GM19240 (cell line): ENCODE results near the gene PPP2R2D.

Source experiments
- DNase-seq: peaks from one replicate; pipeline ENCODE4 v3.0.0; 2011; ENCODE audit warnings: low spot score; ENCODE audit not compliant: insufficient read length

The PPP2R2D gene

GRCh38 chr10:131900350-131901152, at the start of gene PPP2R2D:
TSS of gene PPP2R2D (plus strand) at chr10:131901008. CDS start at chr10:131901149, 141 bp downstream.
- DNase-seq: peak; percentile 97

- DNase-seq: no peak
These were observed 49.5 kb upstream of the PPP2R2D start for GRCh38 chr10:131851346-131851745.

GRCh38 chr10:131852176-131852822, 48.5 kb upstream of the PPP2R2D start:
- no peak for DNase-seq

- DNase-seq: no peak
These were observed 47.8 kb upstream of the PPP2R2D start for GRCh38 chr10:131852823-131853609.

- DNase-seq: no peak
These were observed 47.2 kb upstream of the PPP2R2D start for GRCh38 chr10:131853610-131853964.

- no peak for DNase-seq
These were observed 46.1 kb upstream of the PPP2R2D start for GRCh38 chr10:131854579-131855335.

- no peak for DNase-seq
These were observed 45.1 kb upstream of the PPP2R2D start for GRCh38 chr10:131855461-131856401.

GRCh38 chr10:131856441-131857094, 44.2 kb upstream of the PPP2R2D start:
- no peak for DNase-seq

- no peak for DNase-seq
These were observed 43.4 kb upstream of the PPP2R2D start for GRCh38 chr10:131857156-131858117.

GRCh38 chr10:131858118-131858515, 42.7 kb upstream of the PPP2R2D start:
- DNase-seq: no peak

- DNase-seq: no peak
These were observed 42.0 kb upstream of the PPP2R2D start for GRCh38 chr10:131858583-131859340.

- no peak for DNase-seq
These were observed 41.3 kb upstream of the PPP2R2D start for GRCh38 chr10:131859341-131860020.

GRCh38 chr10:131860311-131860710, 40.5 kb upstream of the PPP2R2D start:
- no peak for DNase-seq

- no peak for DNase-seq
These were observed 39.9 kb upstream of the PPP2R2D start for GRCh38 chr10:131860806-131861440.

- DNase-seq: no peak
These were observed 38.3 kb upstream of the PPP2R2D start for GRCh38 chr10:131862548-131862947.

GRCh38 chr10:131865223-131865917, 35.4 kb upstream of the PPP2R2D start:
- no peak for DNase-seq
